ENCODE results near the gene RIMKLB. TPM values are rescaled to one million over a fixed set of nuclear protein-coding genes. Genes with fewer than 3 reads are reported as not detected.

RIMKLB gene
- polyA plus RNA-seq, 3 donors: 1.0 to 6.6 (median 1.2) TPM

DNA sequence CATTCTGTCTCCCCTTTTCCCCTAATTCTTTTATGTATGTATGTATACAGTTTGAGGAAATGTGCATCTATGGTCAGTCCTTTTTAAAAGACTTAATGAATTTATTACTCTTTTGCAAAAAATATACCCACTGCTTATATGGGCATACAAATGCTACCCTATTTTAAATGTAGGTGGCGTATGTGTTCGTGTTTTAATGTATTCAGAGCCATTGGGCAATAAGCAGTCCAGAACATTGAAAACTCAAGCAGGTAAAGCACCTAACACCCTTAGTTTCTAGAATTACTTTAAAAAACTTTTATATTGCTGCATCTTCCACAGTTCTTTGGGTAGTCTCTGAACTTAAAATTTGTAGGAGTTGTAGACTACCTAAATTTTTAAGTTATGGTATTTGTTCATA lies 82.1 kb downstream of the RIMKLB start:
- H3K36me3 ChIP-seq (replicated peaks in 1 of 2; ENCODE audit: control insufficient read depth in 1 of 2, insufficient read depth in 2 of 2, low read length in 2 of 2): no peaks in the 10 kb centered on the region
- H3K4me1 ChIP-seq (ENCODE audit: control insufficient read depth in 1 of 2, insufficient read depth in 2 of 2, low read length in 2 of 2): no peaks in the 10 kb centered on the region
- H3K4me1 Mint-ChIP-seq: no peaks in the 10 kb centered on the region
- H3K9me3 Mint-ChIP-seq: no peaks in the 10 kb centered on the region
- no peaks in the 10 kb centered on the region for H4K20me1 ChIP-seq (ENCODE audit: insufficient read depth, low read length)
- peaks cover 3 to 19% of the 10 kb centered on the region in 2 donors for H3K36me3 Mint-ChIP-seq
- H3K27me3 ChIP-seq (ENCODE audit: control insufficient read depth in 2 of 2, insufficient read depth in 2 of 2, low read length in 2 of 2): no peaks in the 10 kb centered on the region
- H3K27ac ChIP-seq (ENCODE audit: low read depth in 1 of 2, low read length in 2 of 2): no peak overlapping the region
- H3K79me2 ChIP-seq (ENCODE audit: insufficient read depth, low read length): no peaks in the 10 kb centered on the region
- no CpG with 5 or more reads among the region's 2 CpGs for WGBS (ENCODE audit: insufficient coverage)
- H3K27ac Mint-ChIP-seq: no peak overlapping the region
- DNase-seq: no peak
- H3K9ac ChIP-seq (ENCODE audit: insufficient read depth, low read length, poor library complexity, severe bottlenecking): no peak overlapping the region
- H3K27me3 Mint-ChIP-seq (ENCODE audit: low read depth in 3 of 3): no peaks in the 10 kb centered on the region
- no peak overlapping the region for H3K4me3 Mint-ChIP-seq
- H3K4me3 ChIP-seq (replicated peaks in 1 of 3; ENCODE audit: low read depth in 2 of 3, low read length in 3 of 3): no peak overlapping the region
- intact Hi-C loops (cut with micrococcal nuclease): no loop called here
- TF ChIP-seq, protein P1, sequence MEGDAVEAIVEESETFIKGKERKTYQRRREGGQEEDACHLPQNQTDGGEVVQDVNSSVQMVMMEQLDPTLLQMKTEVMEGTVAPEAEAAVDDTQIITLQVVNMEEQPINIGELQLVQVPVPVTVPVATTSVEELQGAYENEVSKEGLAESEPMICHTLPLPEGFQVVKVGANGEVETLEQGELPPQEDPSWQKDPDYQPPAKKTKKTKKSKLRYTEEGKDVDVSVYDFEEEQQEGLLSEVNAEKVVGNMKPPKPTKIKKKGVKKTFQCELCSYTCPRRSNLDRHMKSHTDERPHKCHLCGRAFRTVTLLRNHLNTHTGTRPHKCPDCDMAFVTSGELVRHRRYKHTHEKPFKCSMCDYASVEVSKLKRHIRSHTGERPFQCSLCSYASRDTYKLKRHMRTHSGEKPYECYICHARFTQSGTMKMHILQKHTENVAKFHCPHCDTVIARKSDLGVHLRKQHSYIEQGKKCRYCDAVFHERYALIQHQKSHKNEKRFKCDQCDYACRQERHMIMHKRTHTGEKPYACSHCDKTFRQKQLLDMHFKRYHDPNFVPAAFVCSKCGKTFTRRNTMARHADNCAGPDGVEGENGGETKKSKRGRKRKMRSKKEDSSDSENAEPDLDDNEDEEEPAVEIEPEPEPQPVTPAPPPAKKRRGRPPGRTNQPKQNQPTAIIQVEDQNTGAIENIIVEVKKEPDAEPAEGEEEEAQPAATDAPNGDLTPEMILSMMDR (IDR thresholded peaks at IDR 0.05): no peak
- H3K4me2 ChIP-seq (replicated peaks; ENCODE audit: extremely low read depth, low read length, poor library complexity, severe bottlenecking): no peak overlapping the region
- no peaks in the 10 kb centered on the region for H3K9me3 ChIP-seq (replicated peaks in 1 of 2; ENCODE audit: control insufficient read depth in 1 of 2, insufficient read depth in 1 of 2, low read length in 2 of 2)
- no peak overlapping the region for H2AFZ ChIP-seq (ENCODE audit: insufficient read depth, low read depth, low read length, poor library complexity, severe bottlenecking)

DNA sequence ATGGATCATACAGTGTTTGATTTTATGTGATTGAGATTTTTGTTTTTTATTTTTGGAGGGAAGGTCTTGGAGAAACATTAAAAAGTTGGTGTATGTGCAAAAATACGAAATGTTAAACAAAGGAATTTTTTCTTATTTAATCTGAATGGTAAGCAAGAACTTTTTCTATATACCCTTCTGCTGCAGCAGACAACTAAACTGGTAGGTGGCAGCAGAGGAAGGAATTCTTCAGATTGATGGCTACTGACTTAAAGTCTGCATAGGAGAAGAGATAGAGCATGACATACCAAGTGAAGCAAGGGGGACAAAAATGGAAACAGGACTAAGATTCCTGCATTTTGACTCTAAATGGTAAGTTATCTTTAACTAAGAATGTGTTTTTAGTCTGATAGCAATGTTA lies 82.6 kb downstream of the RIMKLB start:
- Histone ChIP-seq H4K20me1 (ENCODE audit: insufficient read depth, low read length) (no peaks in the 10 kb centered on the region), H3K79me2 (ENCODE audit: insufficient read depth, low read length) (no peaks in the 10 kb centered on the region), H3K36me3 (replicated peaks in 1 of 2; ENCODE audit: control insufficient read depth in 1 of 2, insufficient read depth in 2 of 2, low read length in 2 of 2) (no peaks in the 10 kb centered on the region), H3K9ac (ENCODE audit: insufficient read depth, low read length, poor library complexity, severe bottlenecking) (no peak overlapping the region), H3K4me3 (replicated peaks in 1 of 3; ENCODE audit: low read depth in 2 of 3, low read length in 3 of 3) (no peak overlapping the region), H3K4me2 (replicated peaks; ENCODE audit: extremely low read depth, low read length, poor library complexity, severe bottlenecking) (no peak overlapping the region), H3K4me1 (ENCODE audit: control insufficient read depth in 1 of 2, insufficient read depth in 2 of 2, low read length in 2 of 2) (no peaks in the 10 kb centered on the region), H2AFZ (ENCODE audit: insufficient read depth, low read depth, low read length, poor library complexity, severe bottlenecking) (no peak overlapping the region), H3K27me3 (ENCODE audit: control insufficient read depth in 2 of 2, insufficient read depth in 2 of 2, low read length in 2 of 2) (no peaks in the 10 kb centered on the region), H3K9me3 (replicated peaks in 1 of 2; ENCODE audit: control insufficient read depth in 1 of 2, insufficient read depth in 1 of 2, low read length in 2 of 2) (no peaks in the 10 kb centered on the region), H3K27ac (ENCODE audit: low read depth in 1 of 2, low read length in 2 of 2) (no peak overlapping the region)
- TF ChIP-seq, protein P1 (IDR thresholded peaks at IDR 0.05): no peak
- Mint-ChIP-seq H3K4me3 (no peak overlapping the region), H3K9me3 (no peaks in the 10 kb centered on the region), H3K36me3 (peaks cover 3 to 17% of the 10 kb centered on the region in 2 donors), H3K27ac (no peak overlapping the region), H3K4me1 (no peaks in the 10 kb centered on the region), H3K27me3 (ENCODE audit: low read depth in 3 of 3) (no peaks in the 10 kb centered on the region)
- intact Hi-C loops (cut with micrococcal nuclease): no loop called here
- no CpG with 5 or more reads among the region's 1 CpG for WGBS (ENCODE audit: insufficient coverage)
- DNase-seq: no peak

All from CD14-positive monocyte (primary cell).